ENCODE results near the gene HAPLN3.

HAPLN3 gene

DNA sequence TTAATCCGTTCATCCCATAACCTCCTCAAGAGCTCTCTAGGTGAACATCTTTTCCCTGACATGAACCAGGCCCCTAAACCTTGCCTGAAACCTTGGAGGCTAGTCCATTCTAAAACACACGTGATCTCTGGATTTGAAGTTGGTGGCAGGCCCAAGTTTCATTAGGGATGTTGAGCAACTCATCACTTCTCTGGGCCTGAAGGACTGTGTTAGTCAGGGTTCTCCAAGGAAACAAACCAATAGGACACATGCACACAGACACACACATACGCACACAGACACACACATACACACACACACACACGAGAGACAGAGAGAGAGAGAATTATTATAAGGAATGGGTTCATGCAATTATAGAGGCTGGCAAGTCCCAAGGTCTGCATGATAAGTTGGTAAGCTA, 60.2 kb downstream of the HAPLN3 start:
- H3K9me3 ChIP-seq (ENCODE audit: control insufficient read depth, low read length) = no peaks in the 10 kb centered on the region
- no peaks in the 10 kb centered on the region for H3K4me1 ChIP-seq (ENCODE audit: control insufficient read depth, insufficient read depth, low read length, poor library complexity, severe bottlenecking)
- H3K36me3 ChIP-seq (ENCODE audit: control insufficient read depth, insufficient read depth, low read length) = no peaks in the 10 kb centered on the region
- no peak overlapping the region for H3K27ac ChIP-seq (ENCODE audit: insufficient read depth, low read length, poor library complexity, severe bottlenecking)
- no peak for DNase-seq
- no peak overlapping the region for H3K4me3 ChIP-seq (ENCODE audit: insufficient read depth, low read depth, low read length, poor library complexity, severe bottlenecking)
- no peaks in the 10 kb centered on the region for H3K27me3 ChIP-seq (replicated peaks; ENCODE audit: control insufficient read depth, insufficient read depth, low read length, poor library complexity, severe bottlenecking)

DNA sequence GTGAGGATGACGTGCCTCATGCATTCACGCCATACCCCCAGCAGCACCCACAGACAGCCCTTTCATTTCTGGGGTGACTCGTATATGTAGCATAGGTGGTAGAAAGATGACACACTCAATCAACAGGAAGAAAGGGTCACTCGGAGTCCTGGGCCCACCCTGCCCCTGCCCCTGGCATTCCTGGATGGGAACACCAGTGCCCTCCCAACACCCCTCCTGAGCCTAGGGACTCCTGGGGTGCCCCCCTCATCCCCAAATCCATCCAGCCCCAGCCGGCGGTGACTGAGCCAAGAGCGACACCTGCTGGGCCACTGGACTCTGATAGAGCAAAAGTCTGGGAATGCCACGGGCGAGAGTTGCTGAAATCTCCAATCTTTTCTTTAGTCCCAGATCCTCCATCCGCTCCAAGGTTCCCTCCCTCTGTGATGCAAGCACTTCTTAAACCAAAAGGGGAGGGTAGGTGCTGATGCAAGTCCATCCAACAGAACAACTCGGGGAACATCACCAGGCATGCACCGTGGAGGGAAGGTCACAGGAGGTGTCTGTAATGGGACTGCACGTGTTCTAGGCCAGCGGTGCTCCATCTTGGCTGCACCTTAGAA, 61.0 kb downstream of the HAPLN3 start:
- H3K9me3 ChIP-seq (ENCODE audit: control insufficient read depth, low read length) = no peaks in the 10 kb centered on the region
- DNase-seq = no peak
- H3K4me1 ChIP-seq (ENCODE audit: control insufficient read depth, insufficient read depth, low read length, poor library complexity, severe bottlenecking) = no peaks in the 10 kb centered on the region
- no peaks in the 10 kb centered on the region for H3K36me3 ChIP-seq (ENCODE audit: control insufficient read depth, insufficient read depth, low read length)
- no peaks in the 10 kb centered on the region for H3K27me3 ChIP-seq (replicated peaks; ENCODE audit: control insufficient read depth, insufficient read depth, low read length, poor library complexity, severe bottlenecking)
- H3K27ac ChIP-seq (ENCODE audit: insufficient read depth, low read length, poor library complexity, severe bottlenecking) = no peak overlapping the region
- H3K4me3 ChIP-seq (ENCODE audit: insufficient read depth, low read depth, low read length, poor library complexity, severe bottlenecking) = no peak overlapping the region

DNA sequence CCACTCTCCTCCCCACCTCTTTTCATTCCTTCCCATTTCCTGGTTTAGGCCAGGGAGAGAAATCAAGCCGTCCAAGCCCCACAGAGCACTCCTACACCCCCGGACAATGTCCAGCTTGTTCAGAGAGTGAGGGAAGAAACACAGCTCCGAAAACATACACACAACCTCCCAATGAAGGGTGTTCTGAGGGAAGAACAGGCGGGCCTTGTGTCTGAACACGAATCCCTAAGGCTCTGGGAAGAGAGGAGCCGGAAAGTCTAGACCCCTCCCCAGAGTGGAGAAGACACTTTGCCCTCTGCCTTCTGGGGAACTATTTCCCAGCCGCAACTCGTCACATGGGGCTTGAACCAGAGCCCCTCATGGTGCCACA, 61.6 kb downstream of the HAPLN3 start:
- H3K4me1 ChIP-seq (ENCODE audit: control insufficient read depth, insufficient read depth, low read length, poor library complexity, severe bottlenecking) = no peaks in the 10 kb centered on the region
- no peaks in the 10 kb centered on the region for H3K9me3 ChIP-seq (ENCODE audit: control insufficient read depth, low read length)
- H3K27me3 ChIP-seq (replicated peaks; ENCODE audit: control insufficient read depth, insufficient read depth, low read length, poor library complexity, severe bottlenecking) = no peaks in the 10 kb centered on the region
- H3K36me3 ChIP-seq (ENCODE audit: control insufficient read depth, insufficient read depth, low read length) = no peaks in the 10 kb centered on the region
- no peak for DNase-seq
- H3K4me3 ChIP-seq (ENCODE audit: insufficient read depth, low read depth, low read length, poor library complexity, severe bottlenecking) = no peak overlapping the region
- H3K27ac ChIP-seq (ENCODE audit: insufficient read depth, low read length, poor library complexity, severe bottlenecking) = no peak overlapping the region

DNA sequence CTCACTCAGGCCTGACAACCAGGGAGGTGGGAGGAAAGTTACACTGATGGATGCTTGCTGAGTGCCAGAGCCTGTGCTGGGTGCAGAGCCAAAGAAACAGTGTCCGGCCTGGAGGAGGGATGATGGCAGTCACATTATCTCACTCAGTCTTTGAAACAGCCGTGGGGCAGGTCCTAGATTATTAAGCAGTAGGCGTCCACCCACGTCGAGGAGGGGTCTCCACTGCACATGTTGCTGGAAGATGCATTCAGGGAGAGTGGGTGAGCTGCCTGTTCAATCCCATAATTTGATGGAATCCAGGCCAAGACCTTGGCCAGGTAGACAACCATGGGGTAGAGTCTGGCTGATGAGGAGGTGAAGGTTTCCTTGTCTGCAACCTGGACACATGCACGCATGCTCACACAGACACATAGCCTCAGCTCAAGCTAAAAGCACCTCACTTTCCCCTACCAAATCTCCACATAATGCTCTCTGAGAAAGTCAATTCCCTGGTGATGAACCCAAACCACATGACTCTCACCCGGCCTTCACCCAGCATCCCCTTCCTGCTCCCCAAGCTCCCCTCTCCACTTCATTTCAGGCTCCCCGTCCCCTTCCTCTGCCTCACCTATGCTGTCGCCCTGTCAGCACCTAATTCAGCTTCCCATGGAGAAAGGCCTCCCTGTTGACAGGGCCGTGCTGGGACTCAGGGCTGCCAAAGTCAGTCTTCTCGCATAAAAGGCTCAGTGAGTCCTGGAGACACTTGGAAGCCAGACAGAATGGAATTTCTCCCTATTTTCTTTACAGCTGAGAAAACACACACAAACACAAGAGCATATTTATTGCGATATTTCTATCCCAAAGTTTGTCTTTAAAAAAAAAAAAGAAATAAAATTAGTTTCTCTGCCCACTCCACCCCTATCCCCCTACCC, 62.3 kb downstream of the HAPLN3 start:
- Histone ChIP-seq H3K27ac (ENCODE audit: insufficient read depth, low read length, poor library complexity, severe bottlenecking) (no peak overlapping the region), H3K9me3 (ENCODE audit: control insufficient read depth, low read length) (no peaks in the 10 kb centered on the region)

DNA sequence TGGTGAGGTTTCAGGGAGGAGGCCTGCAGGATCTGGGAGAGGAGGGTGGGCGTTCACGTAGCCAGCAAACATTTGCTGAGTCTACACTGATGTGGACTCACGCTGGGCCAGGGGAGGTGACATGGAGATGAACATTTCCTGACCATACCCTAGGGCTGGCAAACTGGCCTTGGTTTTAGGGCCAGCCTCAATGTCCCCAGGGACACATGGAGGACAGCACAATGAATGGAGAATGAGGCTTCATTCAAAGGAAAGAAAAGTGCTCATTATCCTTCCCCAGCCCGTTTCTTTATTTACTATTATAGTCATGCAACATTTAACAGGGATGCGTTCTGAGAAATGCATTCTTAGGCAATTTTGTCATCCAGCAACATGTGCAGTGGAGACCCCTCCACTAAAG, 65.3 kb downstream of the HAPLN3 start:
- Histone ChIP-seq H3K27ac (ENCODE audit: insufficient read depth, low read length, poor library complexity, severe bottlenecking) (no peak overlapping the region), H3K9me3 (ENCODE audit: control insufficient read depth, low read length) (no peaks in the 10 kb centered on the region), H3K27me3 (replicated peaks; ENCODE audit: control insufficient read depth, insufficient read depth, low read length, poor library complexity, severe bottlenecking) (no peaks in the 10 kb centered on the region), H3K36me3 (ENCODE audit: control insufficient read depth, insufficient read depth, low read length) (no peaks in the 10 kb centered on the region), H3K4me1 (ENCODE audit: control insufficient read depth, insufficient read depth, low read length, poor library complexity, severe bottlenecking) (no peaks in the 10 kb centered on the region), H3K4me3 (ENCODE audit: insufficient read depth, low read depth, low read length, poor library complexity, severe bottlenecking) (no peak overlapping the region)
- no peak for DNase-seq

More for the DNA sequence above, 62.3 kb downstream of the HAPLN3 start:
- no peaks in the 10 kb centered on the region for H3K36me3 ChIP-seq (ENCODE audit: control insufficient read depth, insufficient read depth, low read length)
- no peak overlapping the region for H3K4me3 ChIP-seq (ENCODE audit: insufficient read depth, low read depth, low read length, poor library complexity, severe bottlenecking)
- H3K27me3 ChIP-seq (replicated peaks; ENCODE audit: control insufficient read depth, insufficient read depth, low read length, poor library complexity, severe bottlenecking) = no peaks in the 10 kb centered on the region
- H3K4me1 ChIP-seq (ENCODE audit: control insufficient read depth, insufficient read depth, low read length, poor library complexity, severe bottlenecking) = no peaks in the 10 kb centered on the region
- DNase-seq = no peak

DNA sequence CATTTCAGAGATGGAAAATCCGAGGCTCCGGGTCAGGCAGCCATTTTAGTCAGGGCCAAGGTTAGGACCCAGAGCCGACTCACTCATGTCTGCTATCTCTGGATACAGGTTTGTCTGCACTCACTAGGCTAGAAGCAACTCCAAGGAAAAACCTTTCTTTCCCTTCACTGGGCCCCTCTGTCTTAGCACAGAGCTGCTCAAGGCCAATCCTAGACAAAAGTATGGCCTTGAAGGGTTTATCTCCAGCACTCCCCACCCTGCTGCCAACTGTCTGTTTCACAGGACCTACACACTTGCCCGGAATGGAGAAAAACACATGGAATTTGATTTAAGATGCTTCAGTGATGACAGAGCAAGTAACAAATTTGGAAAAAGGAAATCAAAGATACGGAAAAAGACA, 66.6 kb downstream of the HAPLN3 start:
- Histone ChIP-seq H3K27me3 (replicated peaks; ENCODE audit: control insufficient read depth, insufficient read depth, low read length, poor library complexity, severe bottlenecking) (no peaks in the 10 kb centered on the region), H3K9me3 (ENCODE audit: control insufficient read depth, low read length) (no peaks in the 10 kb centered on the region), H3K27ac (ENCODE audit: insufficient read depth, low read length, poor library complexity, severe bottlenecking) (no peak overlapping the region), H3K4me1 (ENCODE audit: control insufficient read depth, insufficient read depth, low read length, poor library complexity, severe bottlenecking) (no peaks in the 10 kb centered on the region), H3K4me3 (ENCODE audit: insufficient read depth, low read depth, low read length, poor library complexity, severe bottlenecking) (no peak overlapping the region), H3K36me3 (ENCODE audit: control insufficient read depth, insufficient read depth, low read length) (no peaks in the 10 kb centered on the region)
- no peak for DNase-seq

Measured in effector memory CD4-positive, alpha-beta T cell (primary cell).